RWPE1 (cell line): ENCODE results near the gene ITGA2.

Experiments
- CTCF ChIA-PET: fragments of 350-600 bp; sonication (Branson Sonifier 250); formaldehyde crosslinking; extraction: SDS; loops from one replicate; lab custom pipeline; 2021; lab: Yijun Ruan, JAX
- POLR2A ChIA-PET: fragments of 400-600 bp; formaldehyde crosslinking; extraction: SDS; loops from one replicate; lab custom pipeline; 2020; ENCODE audit warnings: antibody characterized with exemption; ENCODE audit not compliant: low non-redundant PET; lab: Yijun Ruan, JAX
- DNase-seq: peaks from one replicate; pipeline ENCODE4 v3.0.0; 2012; ENCODE audit warnings: low spot score
- H3K27ac ChIP-seq: fragments of 450-650 bp; 2 replicates; pipeline ENCODE4 v1.5.1; 2017
- CTCF ChIP-seq: fragments of 450-650 bp; conservative IDR thresholded peaks from 2 replicates; pipeline ENCODE4 v1.5.1; 2017; ENCODE audit warnings: low read depth, mild to moderate bottlenecking

ITGA2 gene

GRCh38 chr5:53069626-53070025 is 80.5 kb downstream of the ITGA2 start:
- no peak overlapping the region for H3K27ac ChIP-seq
- ChIA-PET CTCF (no interaction called here), POLR2A (no interaction called here)
- no peak for TF ChIP-seq CTCF
- no peak for DNase-seq

GRCh38 chr5:53071298-53071697 is 82.1 kb downstream of the ITGA2 start:
- ChIA-PET POLR2A (no interaction called here), CTCF (interaction anchor here (0.5 kb wide), 1 partner anchor 88 kb away, joined by 3 read pairs; no protein-coding TSS in a partner anchor)
- DNase-seq: no peak
- H3K27ac ChIP-seq: no peak overlapping the region
- no peak for TF ChIP-seq CTCF

GRCh38 chr5:53071738-53072137 is 82.6 kb downstream of the ITGA2 start:
- CTCF ChIA-PET: interaction anchor here (0.5 kb wide), 1 partner anchor 89 kb away, joined by 3 read pairs; no protein-coding TSS in a partner anchor

GRCh38 chr5:53073348-53073747 is 84.2 kb downstream of the ITGA2 start:
- no peak overlapping the region for H3K27ac ChIP-seq
- TF ChIP-seq CTCF: no peak
- ChIA-PET POLR2A (no interaction called here), CTCF (no interaction called here)
- DNase-seq: no peak

More at GRCh38 chr5:53071738-53072137, 82.6 kb downstream of the ITGA2 start:
- no peak for DNase-seq
- TF ChIP-seq CTCF: no peak
- POLR2A ChIA-PET: no interaction called here
- H3K27ac ChIP-seq: no peak overlapping the region

GRCh38 chr5:53076014-53076583 is 86.9 kb downstream of the ITGA2 start:
- CTCF ChIA-PET: no interaction called here
- DNase-seq: no peak
- POLR2A ChIA-PET: no interaction called here
- no peak overlapping the region for H3K27ac ChIP-seq
- no peak for TF ChIP-seq CTCF

GRCh38 chr5:53080271-53080670 is 91.1 kb downstream of the ITGA2 start:
- POLR2A ChIA-PET: no interaction called here
- no peak for DNase-seq
- TF ChIP-seq CTCF: no peak
- H3K27ac ChIP-seq: no peak overlapping the region
- CTCF ChIA-PET: no interaction called here
